ENCODE data around the gene RHOBTB3.

DNA sequence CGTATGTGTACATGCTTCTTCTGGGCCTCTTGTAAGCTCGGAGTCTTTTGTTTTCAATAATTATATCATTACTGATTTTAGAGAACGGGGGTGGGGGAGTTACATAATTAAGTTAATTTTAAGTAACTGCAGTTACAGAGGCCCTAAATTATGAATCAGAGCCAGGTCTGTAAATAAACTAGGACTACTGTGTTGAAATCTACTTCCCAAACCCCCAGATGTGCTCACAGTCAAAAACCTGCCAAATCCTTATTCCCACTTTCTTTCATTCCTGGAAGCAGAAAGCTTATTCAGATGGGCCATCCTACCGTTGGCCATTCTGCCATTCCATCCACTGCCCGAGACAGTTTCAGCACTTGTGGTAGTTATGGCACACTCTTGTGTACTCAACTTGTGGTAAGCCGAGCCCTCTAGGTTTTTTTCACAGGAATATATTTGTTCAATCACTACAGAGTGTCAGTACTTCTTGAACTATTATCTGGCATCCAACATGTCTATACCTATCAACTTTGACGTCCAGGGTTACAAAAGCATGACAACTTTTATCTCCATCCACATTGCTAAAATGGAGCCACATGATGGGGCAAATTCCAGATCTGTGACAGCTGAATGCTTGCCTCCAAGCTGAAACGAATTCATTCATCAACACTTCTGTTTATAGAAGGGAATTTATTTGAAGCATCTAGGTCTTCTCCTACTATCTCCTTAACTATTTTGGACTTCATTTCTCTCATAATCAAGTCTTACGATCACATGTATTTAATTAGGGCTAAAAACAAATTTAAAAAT is 53.6 kb downstream of the RHOBTB3 start:
- TF ChIP-seq, protein P1, sequence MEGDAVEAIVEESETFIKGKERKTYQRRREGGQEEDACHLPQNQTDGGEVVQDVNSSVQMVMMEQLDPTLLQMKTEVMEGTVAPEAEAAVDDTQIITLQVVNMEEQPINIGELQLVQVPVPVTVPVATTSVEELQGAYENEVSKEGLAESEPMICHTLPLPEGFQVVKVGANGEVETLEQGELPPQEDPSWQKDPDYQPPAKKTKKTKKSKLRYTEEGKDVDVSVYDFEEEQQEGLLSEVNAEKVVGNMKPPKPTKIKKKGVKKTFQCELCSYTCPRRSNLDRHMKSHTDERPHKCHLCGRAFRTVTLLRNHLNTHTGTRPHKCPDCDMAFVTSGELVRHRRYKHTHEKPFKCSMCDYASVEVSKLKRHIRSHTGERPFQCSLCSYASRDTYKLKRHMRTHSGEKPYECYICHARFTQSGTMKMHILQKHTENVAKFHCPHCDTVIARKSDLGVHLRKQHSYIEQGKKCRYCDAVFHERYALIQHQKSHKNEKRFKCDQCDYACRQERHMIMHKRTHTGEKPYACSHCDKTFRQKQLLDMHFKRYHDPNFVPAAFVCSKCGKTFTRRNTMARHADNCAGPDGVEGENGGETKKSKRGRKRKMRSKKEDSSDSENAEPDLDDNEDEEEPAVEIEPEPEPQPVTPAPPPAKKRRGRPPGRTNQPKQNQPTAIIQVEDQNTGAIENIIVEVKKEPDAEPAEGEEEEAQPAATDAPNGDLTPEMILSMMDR (IDR thresholded peaks at IDR 0.05) = no peak
- TF ChIP-seq POLR2A (IDR thresholded peaks at IDR 0.05) (no peak), POLR2AphosphoS5 (IDR thresholded peaks at IDR 0.05) (no peak)

Data from suprapubic skin (tissue), 4 donors.